NOMO-1 treated with dmso at 0.1 percent for 144 hours (cell line): Measurements from ENCODE around the gene CNTROB.
"Not testable (repeated sequence)": the region's sequence is repeated elsewhere in the genome, so short reads cannot be mapped to it uniquely, and the experiment has no call there.

Experiments
- DNase-seq: peaks from one replicate; lab custom pipeline; 2025; ENCODE audit not compliant: unreplicated experiment; lab: John Stamatoyannopoulos, UW

The CNTROB gene

GRCh38 chr17:7944326-7944725 is 12.3 kb downstream of the CNTROB start:
- DNase-seq = no peak

GRCh38 chr17:7945651-7946050 is 13.6 kb downstream of the CNTROB start:
- DNase-seq = no peak

- DNase-seq = no peak
Observed at GRCh38 chr17:7946441-7946840, 14.4 kb downstream of the CNTROB start.

- no peak for DNase-seq
Observed at GRCh38 chr17:7947651-7948050, 15.6 kb downstream of the CNTROB start.

GRCh38 chr17:7950578-7950977 is 18.6 kb downstream of the CNTROB start:
- DNase-seq = no peak

- no peak for DNase-seq
Observed at GRCh38 chr17:7951143-7951792, 19.3 kb downstream of the CNTROB start.

- not testable (repeated sequence) for DNase-seq
Observed at GRCh38 chr17:7953266-7953665, 21.3 kb downstream of the CNTROB start.

GRCh38 chr17:7955414-7956227 is 23.6 kb downstream of the CNTROB start:
- peak; percentile 10 for DNase-seq

- no peak for DNase-seq
Observed at GRCh38 chr17:7956228-7956965, 24.4 kb downstream of the CNTROB start.

GRCh38 chr17:7959503-7960253 is 27.7 kb downstream of the CNTROB start:
- peak; percentile 66 for DNase-seq

GRCh38 chr17:7961421-7961820 is 29.4 kb downstream of the CNTROB start:
- no peak for DNase-seq

GRCh38 chr17:7967751-7968150 is 35.7 kb downstream of the CNTROB start:
- no peak for DNase-seq

GRCh38 chr17:7969433-7969832 is 37.4 kb downstream of the CNTROB start:
- DNase-seq = peak; percentile 79

GRCh38 chr17:7971651-7972050 is 39.6 kb downstream of the CNTROB start:
- no peak for DNase-seq

- DNase-seq = no peak
Observed at GRCh38 chr17:7972131-7972785, 40.3 kb downstream of the CNTROB start.

- DNase-seq = no peak
Observed at GRCh38 chr17:7974638-7975131, 42.7 kb downstream of the CNTROB start.

GRCh38 chr17:7977039-7977438 is 45.0 kb downstream of the CNTROB start:
- no peak for DNase-seq

GRCh38 chr17:7977805-7978204 is 45.8 kb downstream of the CNTROB start:
- no peak for DNase-seq

GRCh38 chr17:7982173-7982572 is 50.2 kb downstream of the CNTROB start:
- DNase-seq = no peak

GRCh38 chr17:7982666-7983065 is 50.7 kb downstream of the CNTROB start:
- no peak for DNase-seq
